ENCODE results near the gene PLD5.

DNA sequence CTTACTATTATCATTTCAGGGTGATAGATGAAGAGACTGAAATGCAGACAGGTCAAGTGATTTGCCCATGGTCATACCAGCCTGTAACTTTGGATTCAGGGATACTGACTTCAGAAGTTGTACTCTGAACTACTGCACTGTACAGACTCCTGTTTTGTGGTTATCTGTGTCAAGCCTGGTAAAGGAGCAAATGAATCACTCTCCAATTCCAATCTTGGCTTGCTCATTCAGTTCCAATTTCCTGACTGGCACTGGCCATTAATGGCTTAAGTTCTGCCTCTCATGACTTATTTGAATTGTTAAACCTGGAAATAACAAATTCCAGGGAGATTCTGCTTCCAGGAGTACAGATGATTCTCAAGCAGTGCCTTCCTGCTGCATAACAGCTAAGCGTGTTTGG lies 45.4 kb upstream of the PLD5 start:
- TF ChIP-seq, protein P1, sequence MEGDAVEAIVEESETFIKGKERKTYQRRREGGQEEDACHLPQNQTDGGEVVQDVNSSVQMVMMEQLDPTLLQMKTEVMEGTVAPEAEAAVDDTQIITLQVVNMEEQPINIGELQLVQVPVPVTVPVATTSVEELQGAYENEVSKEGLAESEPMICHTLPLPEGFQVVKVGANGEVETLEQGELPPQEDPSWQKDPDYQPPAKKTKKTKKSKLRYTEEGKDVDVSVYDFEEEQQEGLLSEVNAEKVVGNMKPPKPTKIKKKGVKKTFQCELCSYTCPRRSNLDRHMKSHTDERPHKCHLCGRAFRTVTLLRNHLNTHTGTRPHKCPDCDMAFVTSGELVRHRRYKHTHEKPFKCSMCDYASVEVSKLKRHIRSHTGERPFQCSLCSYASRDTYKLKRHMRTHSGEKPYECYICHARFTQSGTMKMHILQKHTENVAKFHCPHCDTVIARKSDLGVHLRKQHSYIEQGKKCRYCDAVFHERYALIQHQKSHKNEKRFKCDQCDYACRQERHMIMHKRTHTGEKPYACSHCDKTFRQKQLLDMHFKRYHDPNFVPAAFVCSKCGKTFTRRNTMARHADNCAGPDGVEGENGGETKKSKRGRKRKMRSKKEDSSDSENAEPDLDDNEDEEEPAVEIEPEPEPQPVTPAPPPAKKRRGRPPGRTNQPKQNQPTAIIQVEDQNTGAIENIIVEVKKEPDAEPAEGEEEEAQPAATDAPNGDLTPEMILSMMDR (IDR thresholded peaks at IDR 0.05; ENCODE audit: low read depth, low read length, poor library complexity, severe bottlenecking) = no peak
- no peak for TF ChIP-seq EZH2phosphoT487 (IDR thresholded peaks at IDR 0.05; ENCODE audit: borderline replicate concordance, low read length)

Measured in DOHH2 (cell line).